ENCODE results near the gene CR1L. TPM values are rescaled to one million over a fixed set of nuclear protein-coding genes. Genes with fewer than 3 reads are reported as not detected.

Gene CR1L
- total and polyA plus RNA-seq, 9 of the 15 experiments (the other 6 are each of a cell fraction or from before 2014, with no cell fraction given), result 10.1 to 74.8 (median 34.3) TPM

DNA sequence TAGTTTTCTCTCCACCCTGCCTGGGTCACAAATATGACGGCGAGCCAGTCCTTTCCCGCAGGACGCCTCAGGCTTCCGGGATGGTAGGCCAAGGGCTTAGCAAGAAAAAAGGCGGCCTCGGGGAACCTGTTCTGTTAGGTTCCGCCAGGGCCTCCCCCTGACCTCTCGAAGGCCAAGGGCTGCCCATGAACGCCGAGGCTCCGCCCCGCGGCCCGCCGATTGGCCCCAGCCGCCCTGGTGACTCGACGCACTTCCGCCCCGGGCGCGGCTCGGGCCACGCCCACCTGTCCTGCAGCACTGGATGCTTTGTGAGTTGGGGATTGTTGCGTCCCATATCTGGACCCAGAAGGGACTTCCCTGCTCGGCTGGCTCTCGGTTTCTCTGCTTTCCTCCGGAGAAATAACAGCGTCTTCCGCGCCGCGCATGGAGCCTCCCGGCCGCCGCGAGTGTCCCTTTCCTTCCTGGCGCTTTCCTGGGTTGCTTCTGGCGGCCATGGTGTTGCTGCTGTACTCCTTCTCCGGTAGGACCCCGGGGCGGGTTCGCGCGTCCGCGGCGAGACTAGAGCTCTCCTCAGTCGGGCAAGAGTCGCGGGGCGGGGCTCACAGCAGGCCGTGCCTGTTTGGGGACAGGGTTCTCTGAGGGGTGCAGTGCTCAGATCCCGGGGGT is 107.0 kb downstream of the CR1L start, which contains the start of gene CD46 (continued):
- TF ChIP-seq, protein P1, sequence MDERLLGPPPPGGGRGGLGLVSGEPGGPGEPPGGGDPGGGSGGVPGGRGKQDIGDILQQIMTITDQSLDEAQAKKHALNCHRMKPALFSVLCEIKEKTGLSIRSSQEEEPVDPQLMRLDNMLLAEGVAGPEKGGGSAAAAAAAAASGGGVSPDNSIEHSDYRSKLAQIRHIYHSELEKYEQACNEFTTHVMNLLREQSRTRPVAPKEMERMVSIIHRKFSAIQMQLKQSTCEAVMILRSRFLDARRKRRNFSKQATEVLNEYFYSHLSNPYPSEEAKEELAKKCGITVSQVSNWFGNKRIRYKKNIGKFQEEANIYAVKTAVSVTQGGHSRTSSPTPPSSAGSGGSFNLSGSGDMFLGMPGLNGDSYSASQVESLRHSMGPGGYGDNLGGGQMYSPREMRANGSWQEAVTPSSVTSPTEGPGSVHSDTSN (CRISPR knock-in tag; IDR thresholded peaks at IDR 0.05; ENCODE audit: low read depth), result no peak
- TF ChIP-seq, protein P1 (tag; conservative IDR thresholded peaks at IDR 0.05; ENCODE audit: low read depth), result no peak
- TF ChIP-seq, protein P2, sequence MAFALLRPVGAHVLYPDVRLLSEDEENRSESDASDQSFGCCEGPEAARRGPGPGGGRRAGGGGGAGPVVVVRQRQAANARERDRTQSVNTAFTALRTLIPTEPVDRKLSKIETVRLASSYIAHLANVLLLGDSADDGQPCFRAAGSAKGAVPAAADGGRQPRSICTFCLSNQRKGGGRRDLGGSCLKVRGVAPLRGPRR (CRISPR knock-in tag; IDR thresholded peaks at IDR 0.05), result no peak
- TF ChIP-seq ZNF436 (CRISPR knock-in tag; IDR thresholded peaks at IDR 0.05) (no peak), TEAD1 (CRISPR knock-in tag; IDR thresholded peaks at IDR 0.05) (peak in 1 of 2 experiments; percentile 78; a peak in 1 of 4 replicates), RFX1 (IDR thresholded peaks at IDR 0.05) (no peak), RBBP5 (IDR thresholded peaks at IDR 0.05; ENCODE audit: borderline replicate concordance, insufficient read depth, low read length, poor library complexity, severe bottlenecking) (peak; percentile 90), ETS2 (tag; IDR thresholded peaks at IDR 0.05; ENCODE audit: borderline replicate concordance, poor library complexity, severe bottlenecking) (no peak), ZSCAN29 (IDR thresholded peaks at IDR 0.05) (peak; percentile 30; the same call in 1 of the 2 replicates), SIN3A (IDR thresholded peaks at IDR 0.05; ENCODE audit: borderline replicate concordance in 2 of 2, control insufficient read depth in 1 of 2, low read depth in 2 of 2, low read length in 2 of 2) (peak; percentile 79 to 96; a peak in 3 of 4 replicates), EZH2 (IDR thresholded peaks at IDR 0.05; ENCODE audit: borderline replicate concordance, low read depth, low read length) (no peak)
- TF ChIP-seq, protein P3, sequence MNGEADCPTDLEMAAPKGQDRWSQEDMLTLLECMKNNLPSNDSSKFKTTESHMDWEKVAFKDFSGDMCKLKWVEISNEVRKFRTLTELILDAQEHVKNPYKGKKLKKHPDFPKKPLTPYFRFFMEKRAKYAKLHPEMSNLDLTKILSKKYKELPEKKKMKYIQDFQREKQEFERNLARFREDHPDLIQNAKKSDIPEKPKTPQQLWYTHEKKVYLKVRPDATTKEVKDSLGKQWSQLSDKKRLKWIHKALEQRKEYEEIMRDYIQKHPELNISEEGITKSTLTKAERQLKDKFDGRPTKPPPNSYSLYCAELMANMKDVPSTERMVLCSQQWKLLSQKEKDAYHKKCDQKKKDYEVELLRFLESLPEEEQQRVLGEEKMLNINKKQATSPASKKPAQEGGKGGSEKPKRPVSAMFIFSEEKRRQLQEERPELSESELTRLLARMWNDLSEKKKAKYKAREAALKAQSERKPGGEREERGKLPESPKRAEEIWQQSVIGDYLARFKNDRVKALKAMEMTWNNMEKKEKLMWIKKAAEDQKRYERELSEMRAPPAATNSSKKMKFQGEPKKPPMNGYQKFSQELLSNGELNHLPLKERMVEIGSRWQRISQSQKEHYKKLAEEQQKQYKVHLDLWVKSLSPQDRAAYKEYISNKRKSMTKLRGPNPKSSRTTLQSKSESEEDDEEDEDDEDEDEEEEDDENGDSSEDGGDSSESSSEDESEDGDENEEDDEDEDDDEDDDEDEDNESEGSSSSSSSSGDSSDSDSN (IDR thresholded peaks at IDR 0.05; ENCODE audit: borderline replicate concordance in 1 of 2, low read depth in 2 of 2, low read length in 2 of 2), result peak in 1 of 2 experiments; percentile 69; a peak in 3 of 4 replicates
- TF ChIP-seq, protein P4, sequence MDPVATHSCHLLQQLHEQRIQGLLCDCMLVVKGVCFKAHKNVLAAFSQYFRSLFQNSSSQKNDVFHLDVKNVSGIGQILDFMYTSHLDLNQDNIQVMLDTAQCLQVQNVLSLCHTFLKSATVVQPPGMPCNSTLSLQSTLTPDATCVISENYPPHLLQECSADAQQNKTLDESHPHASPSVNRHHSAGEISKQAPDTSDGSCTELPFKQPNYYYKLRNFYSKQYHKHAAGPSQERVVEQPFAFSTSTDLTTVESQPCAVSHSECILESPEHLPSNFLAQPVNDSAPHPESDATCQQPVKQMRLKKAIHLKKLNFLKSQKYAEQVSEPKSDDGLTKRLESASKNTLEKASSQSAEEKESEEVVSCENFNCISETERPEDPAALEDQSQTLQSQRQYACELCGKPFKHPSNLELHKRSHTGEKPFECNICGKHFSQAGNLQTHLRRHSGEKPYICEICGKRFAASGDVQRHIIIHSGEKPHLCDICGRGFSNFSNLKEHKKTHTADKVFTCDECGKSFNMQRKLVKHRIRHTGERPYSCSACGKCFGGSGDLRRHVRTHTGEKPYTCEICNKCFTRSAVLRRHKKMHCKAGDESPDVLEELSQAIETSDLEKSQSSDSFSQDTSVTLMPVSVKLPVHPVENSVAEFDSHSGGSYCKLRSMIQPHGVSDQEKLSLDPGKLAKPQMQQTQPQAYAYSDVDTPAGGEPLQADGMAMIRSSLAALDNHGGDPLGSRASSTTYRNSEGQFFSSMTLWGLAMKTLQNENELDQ (CRISPR knock-in tag; IDR thresholded peaks at IDR 0.05; ENCODE audit: borderline replicate concordance), result no peak

All from K562 (cell line).